SK-N-SH treated with all-trans-retinoic acid at 6 μM for 48 hours (cell line): Measurements from ENCODE around the gene PLCL2.

Experiments used
- ATAC-seq: fragments of 200-7000 bp; cut with Tn5 transposase; 3 replicates; pipeline ENCODE4 v1.9.1; 2020; ENCODE audit warnings: mild to moderate bottlenecking, moderate library complexity
- ARNTL ChIP-seq: fragments of 450-650 bp; formaldehyde crosslinking; IDR thresholded peaks from 2 replicates; pipeline ENCODE4 v1.5.0; 2020; ENCODE audit warnings: low read depth, mild to moderate bottlenecking, moderate library complexity, borderline replicate concordance
- BACH2 ChIP-seq: fragments of 250-450 bp; sonication (Bioruptor Pico); IDR thresholded peaks from 2 replicates; pipeline ENCODE4 v1.9.0; 2021; ENCODE audit warnings: mild to moderate bottlenecking, borderline replicate concordance
- CSDC2 ChIP-seq: fragments of 250-450 bp; sonication (Bioruptor Pico); IDR thresholded peaks from 2 replicates; pipeline ENCODE4 v1.5.0; 2020; ENCODE audit warnings: mild to moderate bottlenecking, moderate library complexity
- ESRRG ChIP-seq: fragments of 250-450 bp; sonication (Bioruptor Pico); IDR thresholded peaks from 2 replicates; pipeline ENCODE4 v1.6.1; 2021; ENCODE audit warnings: mild to moderate bottlenecking
- GLIS3 ChIP-seq: fragments of 250-450 bp; sonication (Bioruptor Pico); IDR thresholded peaks from 2 replicates; pipeline ENCODE4 v1.5.0; 2020; ENCODE audit warnings: mild to moderate bottlenecking, moderate library complexity
- ISL1 ChIP-seq: fragments of 250-450 bp; sonication (Bioruptor Pico); IDR thresholded peaks from 2 replicates; pipeline ENCODE4 v2.1.2; 2022; ENCODE audit warnings: mild to moderate bottlenecking, moderate library complexity
- PPARA ChIP-seq: fragments of 250-450 bp; sonication (Bioruptor Pico); IDR thresholded peaks from 2 replicates; pipeline ENCODE4 v1.5.0; 2020; ENCODE audit warnings: mild to moderate bottlenecking, borderline replicate concordance
- RARB ChIP-seq: fragments of 250-450 bp; sonication (Bioruptor Pico); IDR thresholded peaks from 2 replicates; pipeline ENCODE4 v1.8.0; 2021; ENCODE audit warnings: mild to moderate bottlenecking, moderate library complexity
- TOX ChIP-seq: fragments of 250-450 bp; sonication (Bioruptor Pico); IDR thresholded peaks from 2 replicates; pipeline ENCODE4 v1.8.0; 2021; ENCODE audit warnings: mild to moderate bottlenecking, moderate library complexity, borderline replicate concordance
- ZFP3 ChIP-seq: fragments of 250-450 bp; sonication (Bioruptor Pico); IDR thresholded peaks from 2 replicates; pipeline ENCODE4 v1.5.0; 2020; ENCODE audit warnings: mild to moderate bottlenecking, moderate library complexity
- ZFP30 ChIP-seq: fragments of 450-650 bp; formaldehyde crosslinking; IDR thresholded peaks from 2 replicates; pipeline ENCODE4 v1.5.0; 2022; ENCODE audit warnings: mild to moderate bottlenecking, moderate library complexity
- ZNF565 ChIP-seq: fragments of 450-650 bp; formaldehyde crosslinking; conservative IDR thresholded peaks from 2 replicates; pipeline ENCODE4 v1.5.0; 2020; ENCODE audit warnings: low read depth, mild to moderate bottlenecking, moderate library complexity
- ZNF70 ChIP-seq: fragments of 450-650 bp; formaldehyde crosslinking; IDR thresholded peaks from 2 replicates; pipeline ENCODE4 v1.5.0; 2020; ENCODE audit warnings: mild to moderate bottlenecking, moderate library complexity
- ZNF8 ChIP-seq: fragments of 450-650 bp; formaldehyde crosslinking; IDR thresholded peaks from 2 replicates; pipeline ENCODE4 v1.5.0; 2020; ENCODE audit warnings: mild to moderate bottlenecking, moderate library complexity
- TF ChIP-seq, protein P1 (sequence below): fragments of 250-450 bp; sonication (Bioruptor Pico); IDR thresholded peaks from 2 replicates; pipeline ENCODE4 v1.8.0; 2020; ENCODE audit warnings: mild to moderate bottlenecking, moderate library complexity, borderline replicate concordance
- TF ChIP-seq, protein P2 (sequence below): fragments of 250-450 bp; sonication (Bioruptor Pico); IDR thresholded peaks from 2 replicates; pipeline ENCODE4 v1.5.1; 2020; ENCODE audit warnings: low read depth, mild to moderate bottlenecking, moderate library complexity
- TF ChIP-seq, protein P3 (sequence below): fragments of 250-450 bp; sonication (Bioruptor Pico); IDR thresholded peaks from 2 replicates; pipeline ENCODE4 v1.5.0; 2020; ENCODE audit warnings: mild to moderate bottlenecking, moderate library complexity
- TF ChIP-seq, protein P4 (sequence below): fragments of 250-450 bp; sonication (Bioruptor Pico); IDR thresholded peaks from 2 replicates; pipeline ENCODE4 v1.8.0; 2021; ENCODE audit warnings: low read depth, mild to moderate bottlenecking, moderate library complexity, borderline replicate concordance
- TF ChIP-seq, protein P5 (sequence below): fragments of 250-450 bp; sonication (Bioruptor Pico); IDR thresholded peaks from 2 replicates; pipeline ENCODE4 v1.5.1; 2021; ENCODE audit warnings: mild to moderate bottlenecking, moderate library complexity

Gene PLCL2

DNA sequence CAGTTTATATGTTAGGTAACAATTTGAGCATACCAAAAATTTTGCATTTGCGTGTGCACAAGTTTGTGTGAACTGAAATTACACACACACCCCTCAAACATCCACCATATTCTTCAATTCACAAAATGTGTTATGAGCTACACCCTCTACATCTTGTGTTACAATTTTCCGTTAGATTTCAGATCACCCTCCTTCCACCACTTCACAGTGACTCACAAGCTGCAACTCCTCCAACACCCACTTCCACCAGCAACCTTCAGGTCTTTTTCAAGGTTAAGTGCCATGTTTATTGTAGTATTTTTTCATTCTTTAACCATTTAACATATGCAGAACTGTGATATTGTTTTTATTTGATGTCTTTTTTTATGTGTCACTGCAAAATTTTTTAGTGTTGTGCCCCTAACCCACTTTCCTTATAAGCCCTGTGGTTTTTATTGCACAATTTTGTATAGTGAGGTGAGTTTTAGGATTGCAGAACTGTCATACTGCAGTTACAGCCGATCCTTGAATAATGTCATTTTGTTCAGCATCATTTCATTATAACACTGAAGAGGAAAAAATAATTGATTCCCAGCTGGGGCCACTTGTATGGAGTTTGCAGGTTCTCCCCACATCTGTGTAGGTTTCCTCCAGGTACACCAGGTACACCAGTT lies 148.9 kb downstream of the PLCL2 start:
- peak; percentile 34; the same call in 1 of the 3 replicates for ATAC-seq

DNA sequence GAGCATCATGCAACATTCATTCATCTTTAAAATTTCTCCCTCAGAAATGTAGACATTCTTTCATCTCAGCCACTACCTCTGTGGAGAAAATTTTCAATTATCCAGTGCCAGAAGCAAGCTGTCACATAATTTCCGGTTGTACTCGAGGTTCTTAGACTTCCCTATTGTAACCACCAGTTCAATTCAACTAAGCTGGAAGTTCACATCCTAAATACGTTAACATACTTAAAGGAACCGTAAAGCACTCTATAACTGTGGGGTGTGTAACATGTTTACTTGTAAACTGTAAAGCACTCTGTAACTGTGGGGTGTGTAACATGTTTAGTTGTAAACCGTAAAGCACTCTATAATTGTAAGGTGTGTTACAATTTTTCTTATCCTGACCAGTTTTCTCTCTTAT lies 150.3 kb downstream of the PLCL2 start:
- ATAC-seq, result no peak
- TF ChIP-seq ESRRG (CRISPR knock-in tag) (no peak), GLIS3 (no peak), ZNF70 (no peak), ARNTL (CRISPR knock-in tag) (no peak), BACH2 (CRISPR knock-in tag) (no peak), TOX (CRISPR knock-in tag) (no peak), PPARA (no peak), ZFP3 (no peak), ISL1 (CRISPR knock-in tag) (no peak), ZFP30 (no peak), RARB (CRISPR knock-in tag) (no peak), CSDC2 (no peak), ZNF565 (CRISPR knock-in tag) (no peak), ZNF8 (CRISPR knock-in tag) (no peak)
- TF ChIP-seq, protein P1, sequence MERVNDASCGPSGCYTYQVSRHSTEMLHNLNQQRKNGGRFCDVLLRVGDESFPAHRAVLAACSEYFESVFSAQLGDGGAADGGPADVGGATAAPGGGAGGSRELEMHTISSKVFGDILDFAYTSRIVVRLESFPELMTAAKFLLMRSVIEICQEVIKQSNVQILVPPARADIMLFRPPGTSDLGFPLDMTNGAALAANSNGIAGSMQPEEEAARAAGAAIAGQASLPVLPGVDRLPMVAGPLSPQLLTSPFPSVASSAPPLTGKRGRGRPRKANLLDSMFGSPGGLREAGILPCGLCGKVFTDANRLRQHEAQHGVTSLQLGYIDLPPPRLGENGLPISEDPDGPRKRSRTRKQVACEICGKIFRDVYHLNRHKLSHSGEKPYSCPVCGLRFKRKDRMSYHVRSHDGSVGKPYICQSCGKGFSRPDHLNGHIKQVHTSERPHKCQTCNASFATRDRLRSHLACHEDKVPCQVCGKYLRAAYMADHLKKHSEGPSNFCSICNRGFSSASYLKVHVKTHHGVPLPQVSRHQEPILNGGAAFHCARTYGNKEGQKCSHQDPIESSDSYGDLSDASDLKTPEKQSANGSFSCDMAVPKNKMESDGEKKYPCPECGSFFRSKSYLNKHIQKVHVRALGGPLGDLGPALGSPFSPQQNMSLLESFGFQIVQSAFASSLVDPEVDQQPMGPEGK (CRISPR knock-in tag), result no peak
- TF ChIP-seq, protein P2, sequence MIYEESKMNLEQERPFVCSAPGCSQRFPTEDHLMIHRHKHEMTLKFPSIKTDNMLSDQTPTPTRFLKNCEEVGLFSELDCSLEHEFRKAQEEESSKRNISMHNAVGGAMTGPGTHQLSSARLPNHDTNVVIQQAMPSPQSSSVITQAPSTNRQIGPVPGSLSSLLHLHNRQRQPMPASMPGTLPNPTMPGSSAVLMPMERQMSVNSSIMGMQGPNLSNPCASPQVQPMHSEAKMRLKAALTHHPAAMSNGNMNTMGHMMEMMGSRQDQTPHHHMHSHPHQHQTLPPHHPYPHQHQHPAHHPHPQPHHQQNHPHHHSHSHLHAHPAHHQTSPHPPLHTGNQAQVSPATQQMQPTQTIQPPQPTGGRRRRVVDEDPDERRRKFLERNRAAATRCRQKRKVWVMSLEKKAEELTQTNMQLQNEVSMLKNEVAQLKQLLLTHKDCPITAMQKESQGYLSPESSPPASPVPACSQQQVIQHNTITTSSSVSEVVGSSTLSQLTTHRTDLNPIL (CRISPR knock-in tag), result no peak
- TF ChIP-seq, protein P3, sequence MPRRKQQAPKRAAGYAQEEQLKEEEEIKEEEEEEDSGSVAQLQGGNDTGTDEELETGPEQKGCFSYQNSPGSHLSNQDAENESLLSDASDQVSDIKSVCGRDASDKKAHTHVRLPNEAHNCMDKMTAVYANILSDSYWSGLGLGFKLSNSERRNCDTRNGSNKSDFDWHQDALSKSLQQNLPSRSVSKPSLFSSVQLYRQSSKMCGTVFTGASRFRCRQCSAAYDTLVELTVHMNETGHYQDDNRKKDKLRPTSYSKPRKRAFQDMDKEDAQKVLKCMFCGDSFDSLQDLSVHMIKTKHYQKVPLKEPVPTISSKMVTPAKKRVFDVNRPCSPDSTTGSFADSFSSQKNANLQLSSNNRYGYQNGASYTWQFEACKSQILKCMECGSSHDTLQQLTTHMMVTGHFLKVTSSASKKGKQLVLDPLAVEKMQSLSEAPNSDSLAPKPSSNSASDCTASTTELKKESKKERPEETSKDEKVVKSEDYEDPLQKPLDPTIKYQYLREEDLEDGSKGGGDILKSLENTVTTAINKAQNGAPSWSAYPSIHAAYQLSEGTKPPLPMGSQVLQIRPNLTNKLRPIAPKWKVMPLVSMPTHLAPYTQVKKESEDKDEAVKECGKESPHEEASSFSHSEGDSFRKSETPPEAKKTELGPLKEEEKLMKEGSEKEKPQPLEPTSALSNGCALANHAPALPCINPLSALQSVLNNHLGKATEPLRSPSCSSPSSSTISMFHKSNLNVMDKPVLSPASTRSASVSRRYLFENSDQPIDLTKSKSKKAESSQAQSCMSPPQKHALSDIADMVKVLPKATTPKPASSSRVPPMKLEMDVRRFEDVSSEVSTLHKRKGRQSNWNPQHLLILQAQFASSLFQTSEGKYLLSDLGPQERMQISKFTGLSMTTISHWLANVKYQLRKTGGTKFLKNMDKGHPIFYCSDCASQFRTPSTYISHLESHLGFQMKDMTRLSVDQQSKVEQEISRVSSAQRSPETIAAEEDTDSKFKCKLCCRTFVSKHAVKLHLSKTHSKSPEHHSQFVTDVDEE (CRISPR knock-in tag), result no peak
- TF ChIP-seq, protein P4, sequence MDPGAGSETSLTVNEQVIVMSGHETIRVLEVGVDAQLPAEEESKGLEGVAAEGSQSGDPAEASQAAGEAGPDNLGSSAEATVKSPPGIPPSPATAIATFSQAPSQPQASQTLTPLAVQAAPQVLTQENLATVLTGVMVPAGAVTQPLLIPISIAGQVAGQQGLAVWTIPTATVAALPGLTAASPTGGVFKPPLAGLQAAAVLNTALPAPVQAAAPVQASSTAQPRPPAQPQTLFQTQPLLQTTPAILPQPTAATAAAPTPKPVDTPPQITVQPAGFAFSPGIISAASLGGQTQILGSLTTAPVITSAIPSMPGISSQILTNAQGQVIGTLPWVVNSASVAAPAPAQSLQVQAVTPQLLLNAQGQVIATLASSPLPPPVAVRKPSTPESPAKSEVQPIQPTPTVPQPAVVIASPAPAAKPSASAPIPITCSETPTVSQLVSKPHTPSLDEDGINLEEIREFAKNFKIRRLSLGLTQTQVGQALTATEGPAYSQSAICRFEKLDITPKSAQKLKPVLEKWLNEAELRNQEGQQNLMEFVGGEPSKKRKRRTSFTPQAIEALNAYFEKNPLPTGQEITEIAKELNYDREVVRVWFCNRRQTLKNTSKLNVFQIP, result no peak
- TF ChIP-seq, protein P5, sequence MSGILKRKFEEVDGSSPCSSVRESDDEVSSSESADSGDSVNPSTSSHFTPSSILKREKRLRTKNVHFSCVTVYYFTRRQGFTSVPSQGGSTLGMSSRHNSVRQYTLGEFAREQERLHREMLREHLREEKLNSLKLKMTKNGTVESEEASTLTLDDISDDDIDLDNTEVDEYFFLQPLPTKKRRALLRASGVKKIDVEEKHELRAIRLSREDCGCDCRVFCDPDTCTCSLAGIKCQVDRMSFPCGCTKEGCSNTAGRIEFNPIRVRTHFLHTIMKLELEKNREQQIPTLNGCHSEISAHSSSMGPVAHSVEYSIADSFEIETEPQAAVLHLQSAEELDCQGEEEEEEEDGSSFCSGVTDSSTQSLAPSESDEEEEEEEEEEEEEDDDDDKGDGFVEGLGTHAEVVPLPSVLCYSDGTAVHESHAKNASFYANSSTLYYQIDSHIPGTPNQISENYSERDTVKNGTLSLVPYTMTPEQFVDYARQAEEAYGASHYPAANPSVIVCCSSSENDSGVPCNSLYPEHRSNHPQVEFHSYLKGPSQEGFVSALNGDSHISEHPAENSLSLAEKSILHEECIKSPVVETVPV (CRISPR knock-in tag), result no peak

More for the DNA sequence above, 148.9 kb downstream of the PLCL2 start:
- TF ChIP-seq, protein P3 (CRISPR knock-in tag), result no peak
- TF ChIP-seq GLIS3, result no peak
- no peak for TF ChIP-seq ISL1 (CRISPR knock-in tag)
